ENCODE measurements around the gene ROBO1. TPM values are rescaled to one million over a fixed set of nuclear protein-coding genes. Genes with fewer than 3 reads are reported as not detected.

Gene ROBO1
- total RNA-seq, 1 experiment from 2014 or later = 67.6 TPM

DNA sequence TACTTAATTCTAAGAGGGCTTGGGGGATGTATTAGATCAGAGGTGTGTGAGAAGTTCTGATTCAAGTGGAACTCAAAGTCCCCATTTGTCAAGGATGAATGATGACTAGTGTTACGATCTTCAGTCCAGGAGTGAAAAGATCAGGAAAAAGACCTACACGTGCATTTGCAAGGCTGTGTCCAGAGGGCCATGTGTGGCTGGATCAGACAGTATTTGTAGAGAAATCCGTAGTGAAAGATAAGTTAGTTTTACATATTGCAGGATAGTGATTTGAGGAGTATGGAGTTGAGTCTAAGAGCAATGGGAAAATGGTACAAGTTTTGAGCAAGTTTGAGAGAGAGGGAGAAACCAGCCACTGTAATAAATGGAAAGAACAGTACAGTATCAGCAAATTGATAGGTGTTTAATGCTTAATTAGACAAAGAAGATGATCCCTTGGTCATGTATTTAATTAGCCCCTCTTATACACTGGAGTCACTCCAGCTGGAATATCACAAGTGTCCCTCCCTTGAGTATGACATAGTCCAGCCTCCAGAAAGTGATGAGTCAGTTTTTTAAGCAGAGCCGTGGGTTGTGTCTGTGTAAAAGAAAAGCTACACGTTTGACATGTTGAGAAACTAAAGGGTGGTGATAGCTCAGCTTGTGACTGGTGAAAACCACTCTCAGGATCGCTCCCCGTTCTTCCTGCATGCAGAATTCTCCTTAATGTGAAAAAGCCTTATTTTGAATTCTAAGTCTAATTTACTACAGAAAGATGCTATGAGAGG lies 348.8 kb downstream of the ROBO1 start:
- intact Hi-C loops (cut with micrococcal nuclease; ENCODE audit: unreplicated experiment) = no loop called here
- DNase-seq (ENCODE audit: low spot score) = no peak
- H3K4me3 ChIP-seq (ENCODE audit: low read depth, low read length, poor library complexity, severe bottlenecking) = no peak overlapping the region
- no peaks in the 10 kb centered on the region for H3K4me1 ChIP-seq (ENCODE audit: insufficient read depth, low read length, poor library complexity, severe bottlenecking)
- H3K36me3 ChIP-seq (ENCODE audit: insufficient read depth, low read length, poor library complexity, severe bottlenecking) = no peaks in the 10 kb centered on the region
- TF ChIP-seq EZH2 (IDR thresholded peaks at IDR 0.05; ENCODE audit: borderline replicate concordance, low read depth, low read length, poor library complexity, severe bottlenecking) = no peak
- no peaks in the 10 kb centered on the region for H3K27me3 ChIP-seq (replicated peaks; ENCODE audit: insufficient read depth, low read depth, low read length, poor library complexity)
- CTCF ChIA-PET = no interaction called here
- H3K9me3 ChIP-seq (ENCODE audit: low read depth, low read length, poor library complexity, severe bottlenecking) = no peaks in the 10 kb centered on the region
- POLR2A ChIA-PET (ENCODE audit: low non-redundant PET) = no interaction called here
- no peak overlapping the region for H3K27ac ChIP-seq (ENCODE audit: low read depth, low read length, poor library complexity, severe bottlenecking)
- no TSS peak for BruUV-seq (replicated peaks)

DNA sequence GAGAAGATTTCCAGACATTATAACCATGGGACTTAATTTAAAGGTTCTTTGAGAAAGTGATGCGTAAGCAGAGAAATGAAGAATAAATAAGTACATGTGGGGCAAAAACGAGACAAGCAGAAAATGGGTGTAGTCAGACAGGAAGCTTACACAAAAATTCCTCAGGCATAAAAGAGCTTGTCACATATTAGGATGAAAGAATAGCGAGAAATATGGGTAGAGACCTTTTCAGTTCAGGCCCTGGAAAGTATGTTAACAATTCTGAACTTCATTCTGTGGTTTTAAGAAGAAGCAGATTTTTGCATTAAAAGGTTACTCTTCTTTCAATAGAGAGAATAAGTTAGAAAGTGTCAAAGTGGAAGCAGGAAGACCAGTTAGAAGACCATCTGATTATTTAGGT lies 352.4 kb downstream of the ROBO1 start:
- no peak for DNase-seq (ENCODE audit: low spot score)
- Histone ChIP-seq H3K4me1 (ENCODE audit: insufficient read depth, low read length, poor library complexity, severe bottlenecking) (no peaks in the 10 kb centered on the region), H3K4me3 (ENCODE audit: low read depth, low read length, poor library complexity, severe bottlenecking) (no peak overlapping the region), H3K36me3 (ENCODE audit: insufficient read depth, low read length, poor library complexity, severe bottlenecking) (no peaks in the 10 kb centered on the region), H3K27ac (ENCODE audit: low read depth, low read length, poor library complexity, severe bottlenecking) (no peak overlapping the region), H3K27me3 (replicated peaks; ENCODE audit: insufficient read depth, low read depth, low read length, poor library complexity) (no peaks in the 10 kb centered on the region), H3K9me3 (ENCODE audit: low read depth, low read length, poor library complexity, severe bottlenecking) (no peaks in the 10 kb centered on the region)
- TF ChIP-seq EZH2 (IDR thresholded peaks at IDR 0.05; ENCODE audit: borderline replicate concordance, low read depth, low read length, poor library complexity, severe bottlenecking) = no peak
- POLR2A ChIA-PET (ENCODE audit: low non-redundant PET) = no interaction called here
- BruUV-seq (replicated peaks) = no TSS peak
- intact Hi-C loops (cut with micrococcal nuclease; ENCODE audit: unreplicated experiment) = no loop called here
- CTCF ChIA-PET = no interaction called here

DNA sequence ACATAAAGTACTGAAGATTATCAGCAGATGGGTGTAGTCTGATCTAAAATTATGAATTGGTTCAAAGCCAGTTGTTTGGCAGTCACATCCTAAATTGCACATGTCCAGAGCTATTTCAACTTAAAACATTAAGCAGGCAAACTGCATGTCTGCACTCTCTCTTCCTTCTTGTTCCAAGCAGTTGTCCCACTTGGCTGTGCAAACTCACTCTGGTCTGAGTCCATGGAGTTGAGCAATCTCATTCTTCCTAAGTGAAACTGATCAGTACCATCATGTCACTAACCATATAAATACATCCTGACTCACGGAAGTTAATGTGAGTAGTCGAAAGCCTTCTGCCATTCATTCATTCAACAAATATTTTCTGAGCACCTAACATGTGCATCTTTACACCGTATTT lies 353.0 kb downstream of the ROBO1 start:
- CTCF ChIA-PET = no interaction called here
- TF ChIP-seq, protein P1, sequence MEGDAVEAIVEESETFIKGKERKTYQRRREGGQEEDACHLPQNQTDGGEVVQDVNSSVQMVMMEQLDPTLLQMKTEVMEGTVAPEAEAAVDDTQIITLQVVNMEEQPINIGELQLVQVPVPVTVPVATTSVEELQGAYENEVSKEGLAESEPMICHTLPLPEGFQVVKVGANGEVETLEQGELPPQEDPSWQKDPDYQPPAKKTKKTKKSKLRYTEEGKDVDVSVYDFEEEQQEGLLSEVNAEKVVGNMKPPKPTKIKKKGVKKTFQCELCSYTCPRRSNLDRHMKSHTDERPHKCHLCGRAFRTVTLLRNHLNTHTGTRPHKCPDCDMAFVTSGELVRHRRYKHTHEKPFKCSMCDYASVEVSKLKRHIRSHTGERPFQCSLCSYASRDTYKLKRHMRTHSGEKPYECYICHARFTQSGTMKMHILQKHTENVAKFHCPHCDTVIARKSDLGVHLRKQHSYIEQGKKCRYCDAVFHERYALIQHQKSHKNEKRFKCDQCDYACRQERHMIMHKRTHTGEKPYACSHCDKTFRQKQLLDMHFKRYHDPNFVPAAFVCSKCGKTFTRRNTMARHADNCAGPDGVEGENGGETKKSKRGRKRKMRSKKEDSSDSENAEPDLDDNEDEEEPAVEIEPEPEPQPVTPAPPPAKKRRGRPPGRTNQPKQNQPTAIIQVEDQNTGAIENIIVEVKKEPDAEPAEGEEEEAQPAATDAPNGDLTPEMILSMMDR (conservative IDR thresholded peaks at IDR 0.05; ENCODE audit: low read depth, low read length) = no peak
- no peak for TF ChIP-seq EZH2 (IDR thresholded peaks at IDR 0.05; ENCODE audit: borderline replicate concordance, low read depth, low read length, poor library complexity, severe bottlenecking)
- H3K4me1 ChIP-seq (ENCODE audit: insufficient read depth, low read length, poor library complexity, severe bottlenecking) = no peaks in the 10 kb centered on the region
- no peak overlapping the region for H3K27ac ChIP-seq (ENCODE audit: low read depth, low read length, poor library complexity, severe bottlenecking)
- BruUV-seq (replicated peaks) = no TSS peak
- no peak overlapping the region for H3K4me3 ChIP-seq (ENCODE audit: low read depth, low read length, poor library complexity, severe bottlenecking)
- no peaks in the 10 kb centered on the region for H3K27me3 ChIP-seq (replicated peaks; ENCODE audit: insufficient read depth, low read depth, low read length, poor library complexity)
- no peaks in the 10 kb centered on the region for H3K9me3 ChIP-seq (ENCODE audit: low read depth, low read length, poor library complexity, severe bottlenecking)
- intact Hi-C loops (cut with micrococcal nuclease; ENCODE audit: unreplicated experiment) = no loop called here
- POLR2A ChIA-PET (ENCODE audit: low non-redundant PET) = no interaction called here
- H3K36me3 ChIP-seq (ENCODE audit: insufficient read depth, low read length, poor library complexity, severe bottlenecking) = no peaks in the 10 kb centered on the region
- DNase-seq (ENCODE audit: low spot score) = no peak

DNA sequence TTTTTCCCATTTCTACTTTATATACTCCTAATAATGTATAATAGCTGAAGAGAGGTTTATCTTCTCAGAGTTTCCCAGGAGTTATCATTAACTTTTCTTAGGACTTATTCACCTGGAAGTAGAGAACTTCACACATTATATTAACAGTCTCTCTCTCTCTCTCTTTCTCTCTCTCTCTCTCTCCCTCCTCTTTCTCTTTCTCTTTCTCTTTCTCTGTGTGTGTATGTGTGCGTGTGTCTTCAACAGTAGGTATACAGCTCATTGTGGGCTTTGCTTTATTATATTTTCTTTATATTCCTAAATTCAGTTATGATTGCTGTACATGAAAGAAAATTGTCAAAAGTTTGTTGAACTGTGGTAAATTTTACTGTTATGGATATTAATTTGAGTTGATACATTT lies 353.8 kb downstream of the ROBO1 start:
- no peaks in the 10 kb centered on the region for H3K4me1 ChIP-seq (ENCODE audit: insufficient read depth, low read length, poor library complexity, severe bottlenecking)
- ChIA-PET CTCF (no interaction called here), POLR2A (ENCODE audit: low non-redundant PET) (no interaction called here)
- no peaks in the 10 kb centered on the region for H3K36me3 ChIP-seq (ENCODE audit: insufficient read depth, low read length, poor library complexity, severe bottlenecking)
- no peak for TF ChIP-seq EZH2 (IDR thresholded peaks at IDR 0.05; ENCODE audit: borderline replicate concordance, low read depth, low read length, poor library complexity, severe bottlenecking)
- TF ChIP-seq, protein P1 (conservative IDR thresholded peaks at IDR 0.05; ENCODE audit: low read depth, low read length) = no peak
- no peak overlapping the region for H3K27ac ChIP-seq (ENCODE audit: low read depth, low read length, poor library complexity, severe bottlenecking)
- no peaks in the 10 kb centered on the region for H3K27me3 ChIP-seq (replicated peaks; ENCODE audit: insufficient read depth, low read depth, low read length, poor library complexity)
- DNase-seq (ENCODE audit: low spot score) = no peak
- intact Hi-C loops (cut with micrococcal nuclease; ENCODE audit: unreplicated experiment) = no loop called here
- H3K9me3 ChIP-seq (ENCODE audit: low read depth, low read length, poor library complexity, severe bottlenecking) = no peaks in the 10 kb centered on the region
- no TSS peak for BruUV-seq (replicated peaks)
- no peak overlapping the region for H3K4me3 ChIP-seq (ENCODE audit: low read depth, low read length, poor library complexity, severe bottlenecking)

All from A673 (cell line).